M059J (cell line): Measurements from ENCODE around the gene SLC22A15. TPM values are rescaled to one million over a fixed set of nuclear protein-coding genes. Genes with fewer than 3 reads are reported as not detected.
"Not testable (repeated sequence)": the region's sequence is repeated elsewhere in the genome, so short reads cannot be mapped to it uniquely, and the experiment has no call there.

Source experiments
- DNase-seq: peaks from one replicate; pipeline ENCODE4 v3.0.0-alpha.2; 2012; ENCODE audit warnings: low read depth
- total RNA-seq: library from RNA; depleted of rRNA; stranded (reverse); fragments of >200 nt; shearing (Covaris generic); gene quantifications from 2 replicates; pipeline ENCODE4 v1.2.3, GENCODE V29; 2014; rRNA removed

The SLC22A15 gene
- total RNA-seq: 0.05 and 0.62 TPM in 2 replicates

- DNase-seq: peak; percentile 33
These were observed at the start of gene SLC22A15 for GRCh38 chr1:115976062-115976920. SLC22A15 (plus strand) TSS chr1:115976513; CDS start chr1:115976628, 115 bp downstream.

DNA sequence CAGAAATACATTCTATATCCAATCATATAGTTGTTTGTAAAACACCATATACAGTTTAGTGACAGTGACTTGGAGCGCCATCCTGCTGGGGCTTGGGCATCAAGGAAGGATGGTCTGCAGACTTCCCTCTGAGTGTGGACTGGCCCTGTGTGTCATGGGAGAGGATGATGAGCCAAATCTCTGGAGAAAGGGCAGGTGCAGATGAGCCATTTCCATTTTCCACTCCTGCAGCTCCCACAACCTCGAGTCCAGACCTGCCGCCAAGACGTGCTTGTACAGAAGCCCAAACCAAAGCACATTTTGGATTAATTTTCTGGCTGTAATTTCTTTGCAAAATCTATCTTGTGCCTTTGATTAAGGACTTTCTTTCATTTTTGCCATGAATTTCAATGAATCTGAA is 48.3 kb upstream of the SLC22A15 start:
- DNase-seq: no peak

DNA sequence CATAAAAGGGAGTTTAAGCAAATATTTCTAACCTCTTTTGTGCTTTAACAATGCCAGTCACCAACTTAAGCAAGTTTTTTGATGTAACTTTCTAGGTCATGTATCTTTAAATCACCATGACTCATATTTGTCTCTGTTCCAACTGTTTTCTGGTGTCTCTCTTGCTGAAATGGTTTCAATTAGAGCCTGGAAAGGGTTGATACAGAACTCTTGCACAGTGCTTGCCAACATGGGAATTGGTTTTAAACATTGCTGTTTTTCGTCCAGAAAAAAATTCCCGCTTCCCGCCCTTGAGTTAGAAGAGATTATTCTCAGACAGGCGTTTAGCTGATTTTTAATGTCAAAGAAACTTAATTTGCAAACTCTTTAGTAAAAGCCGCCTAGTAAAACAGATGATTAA is 46.4 kb upstream of the SLC22A15 start:
- peak; percentile 45 for DNase-seq

DNA sequence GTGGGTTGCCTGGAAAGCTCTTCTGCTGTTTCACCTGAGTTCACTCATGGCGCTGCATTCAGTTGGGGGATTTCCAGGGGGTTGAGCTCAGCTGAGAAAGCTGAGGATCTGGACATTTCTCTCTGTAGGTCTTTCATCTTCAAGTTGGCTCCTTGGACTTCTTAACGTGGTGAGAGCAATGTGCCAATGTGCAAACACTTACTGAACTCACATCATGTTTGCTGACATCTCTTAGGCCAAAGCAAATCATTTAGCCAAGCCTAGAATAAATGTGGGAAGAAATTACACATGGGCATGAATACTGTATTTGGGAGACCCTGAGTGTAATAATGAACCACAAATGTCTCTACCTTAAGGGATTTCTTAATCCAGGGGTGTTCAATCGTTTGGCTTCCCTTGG is 42.7 kb upstream of the SLC22A15 start:
- DNase-seq: no peak

DNA sequence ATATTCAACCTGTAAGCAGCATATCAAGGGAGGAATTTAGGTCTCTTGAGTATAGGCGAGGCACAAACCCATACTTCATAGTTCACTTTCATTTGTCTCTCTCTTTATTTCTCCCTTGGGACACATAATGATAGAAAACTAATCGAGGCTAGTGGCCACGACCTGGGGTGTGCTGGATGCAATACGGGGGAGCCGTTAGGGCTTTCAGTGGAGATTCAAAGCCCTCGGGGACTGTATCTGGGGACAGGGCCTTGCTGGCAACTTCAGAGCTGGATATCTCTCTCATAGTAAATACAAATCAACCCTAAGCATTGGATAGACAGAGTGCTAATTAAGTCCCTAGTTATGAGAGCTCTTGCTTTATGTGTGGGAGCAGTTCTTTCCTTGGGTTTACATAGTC is 36.9 kb upstream of the SLC22A15 start:
- no peak for DNase-seq

DNA sequence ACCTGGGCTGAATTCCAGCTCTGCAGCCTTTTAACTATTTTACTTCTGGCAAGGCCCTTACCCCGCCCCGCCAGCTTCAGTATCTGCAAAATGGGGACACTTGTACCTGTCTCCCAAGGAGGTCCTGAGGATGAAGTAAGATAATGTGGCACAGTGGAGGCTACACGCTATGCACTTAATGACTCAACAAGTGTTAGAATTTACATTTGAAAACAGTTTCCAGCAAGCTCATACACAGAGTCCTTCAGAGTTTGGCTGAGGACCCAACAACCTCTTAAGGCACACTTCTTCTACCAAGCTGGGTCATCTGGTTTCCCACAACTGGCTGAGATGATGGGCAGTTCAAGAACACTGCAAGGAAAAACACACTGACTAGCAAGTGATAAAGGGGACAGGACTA is 30.2 kb upstream of the SLC22A15 start:
- no peak for DNase-seq

DNA sequence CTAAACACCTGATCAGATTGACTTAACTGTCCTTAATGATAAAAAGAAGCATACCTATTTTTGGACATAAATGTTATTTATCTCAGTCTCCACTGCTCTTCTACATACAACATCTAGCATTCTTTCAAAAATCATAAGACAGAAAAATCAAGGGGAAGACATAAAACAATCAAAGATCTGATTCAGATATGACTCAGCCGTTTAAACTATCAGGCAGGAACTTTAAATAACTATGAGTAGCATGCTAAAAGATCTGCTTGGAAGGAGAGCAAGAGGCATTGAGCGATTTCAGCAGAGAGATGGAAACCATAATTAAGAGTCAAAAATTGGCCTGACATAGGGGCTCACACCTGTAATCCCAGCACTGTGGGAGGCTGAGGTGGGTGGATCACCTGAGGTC is 27.2 kb upstream of the SLC22A15 start:
- peak; percentile 7 for DNase-seq

DNA sequence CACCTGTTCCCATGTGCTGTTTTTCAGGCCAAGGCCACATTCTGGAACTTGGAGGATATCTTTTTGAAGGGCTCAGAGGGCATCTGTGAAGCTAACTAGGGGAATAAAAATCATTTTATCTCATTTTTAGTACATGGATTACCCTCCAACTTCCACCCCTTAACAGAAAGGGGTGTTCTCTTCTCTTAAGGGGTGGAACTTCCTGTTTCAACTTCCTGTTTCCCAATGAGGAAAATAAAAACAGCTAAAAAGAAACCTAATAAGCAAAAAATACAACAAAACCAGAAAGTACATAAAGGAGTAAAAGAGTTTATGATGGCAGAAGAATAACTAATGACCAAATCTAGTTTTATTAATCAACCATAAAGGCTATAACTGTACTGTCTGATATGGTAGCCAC is 24.8 kb upstream of the SLC22A15 start:
- DNase-seq: no peak

- DNase-seq: no peak
These were observed 23.8 kb upstream of the SLC22A15 start for GRCh38 chr1:115952547-115952946.

- no peak for DNase-seq
These were observed 23.1 kb upstream of the SLC22A15 start for GRCh38 chr1:115953180-115953579.

GRCh38 chr1:115954684-115955083 is 21.6 kb upstream of the SLC22A15 start:
- no peak for DNase-seq

GRCh38 chr1:115955228-115955627 is 21.1 kb upstream of the SLC22A15 start:
- DNase-seq: no peak

DNA sequence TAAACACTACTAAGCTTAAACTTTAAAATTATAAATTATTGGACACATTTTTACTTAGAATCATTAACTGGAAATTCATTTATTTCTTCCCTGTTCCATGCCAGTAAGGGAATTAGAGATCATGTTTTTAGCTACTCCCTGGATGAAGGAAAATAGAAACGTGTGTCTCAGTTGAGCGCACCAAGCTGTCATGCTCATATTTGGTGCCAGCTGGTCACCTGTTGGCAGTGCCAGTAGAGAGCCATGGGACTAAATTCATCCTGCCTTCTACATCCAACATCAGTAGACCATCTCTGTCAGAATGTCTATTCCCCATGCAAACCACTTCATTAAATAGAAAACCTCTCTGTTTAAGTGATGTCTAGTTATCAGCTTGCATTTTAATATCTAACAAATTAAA is 17.4 kb upstream of the SLC22A15 start:
- DNase-seq: no peak

GRCh38 chr1:115969509-115969908 is 6.8 kb upstream of the SLC22A15 start:
- no peak for DNase-seq

DNA sequence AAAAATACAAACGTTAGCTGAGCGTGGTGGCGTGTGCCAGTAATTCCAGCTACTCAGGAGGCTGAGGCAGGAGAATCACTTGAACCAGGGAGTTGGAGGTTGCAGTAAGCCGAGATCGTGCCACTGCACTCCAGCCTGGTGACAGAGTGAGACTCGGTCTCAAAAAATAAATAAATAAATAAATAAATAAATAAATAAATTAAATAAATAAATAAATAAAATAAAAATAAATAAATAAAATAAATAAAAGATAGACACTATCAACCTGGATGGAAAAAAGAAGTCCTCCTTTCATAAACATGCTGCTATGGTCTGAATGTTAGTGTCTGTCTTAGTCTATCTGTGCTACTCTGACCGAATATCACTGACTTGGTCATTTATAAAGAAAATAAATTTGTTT is 4.5 kb upstream of the SLC22A15 start:
- not testable (repeated sequence) for DNase-seq

GRCh38 chr1:115973154-115973553 is 3.2 kb upstream of the SLC22A15 start:
- DNase-seq: no peak

DNA sequence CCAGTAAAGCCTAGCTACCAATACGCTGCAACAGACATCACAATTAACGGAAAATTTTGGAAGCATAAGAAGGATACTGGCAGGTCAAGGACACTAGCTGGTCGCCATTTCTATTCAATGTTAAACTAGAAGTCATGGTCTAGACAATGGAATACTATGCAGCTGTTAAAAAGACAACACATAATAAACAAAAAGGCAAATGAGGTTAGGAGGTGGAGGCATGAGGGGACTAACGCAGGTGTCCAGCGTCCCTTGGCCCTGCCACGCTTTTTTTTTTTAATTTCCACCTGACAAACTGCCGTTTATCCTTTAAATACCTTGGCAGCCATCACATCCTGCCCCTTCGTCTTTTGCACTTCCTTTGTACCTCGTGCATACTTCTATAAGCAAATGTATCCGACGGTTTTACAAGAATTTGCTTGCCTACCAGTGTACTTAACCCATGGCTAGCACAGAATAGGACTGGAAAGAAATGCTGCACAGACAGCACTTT is 698 bp upstream of the SLC22A15 start:
- DNase-seq: no peak

DNA sequence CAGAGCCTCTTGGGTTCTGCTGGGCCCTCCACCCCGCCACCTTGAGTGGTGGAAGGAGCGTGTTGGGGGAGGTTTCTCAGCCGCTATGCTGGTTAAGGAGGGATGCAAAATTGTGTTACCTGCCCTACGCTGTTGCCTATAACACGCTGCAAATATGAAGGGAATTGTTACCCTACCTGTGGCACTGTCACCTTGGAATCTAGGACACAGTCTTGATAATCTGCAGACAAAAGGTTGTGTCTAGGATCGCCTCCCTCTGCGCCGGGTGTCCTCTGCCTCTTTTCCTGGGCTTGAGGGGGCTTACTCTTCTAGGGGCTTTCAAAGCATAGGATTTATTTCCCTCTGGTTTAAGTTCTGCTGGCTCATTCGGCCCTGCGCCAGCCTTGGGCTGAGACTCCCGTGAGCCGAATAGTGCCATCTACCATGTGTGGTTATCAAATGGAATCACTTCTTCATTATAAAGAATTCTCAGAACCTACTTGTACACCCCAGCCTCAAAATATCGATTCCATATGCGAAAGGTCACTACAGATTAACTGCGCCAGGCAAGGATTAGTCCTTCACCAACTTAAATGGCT is 697 bp downstream of the SLC22A15 start:
- no peak for DNase-seq

DNA sequence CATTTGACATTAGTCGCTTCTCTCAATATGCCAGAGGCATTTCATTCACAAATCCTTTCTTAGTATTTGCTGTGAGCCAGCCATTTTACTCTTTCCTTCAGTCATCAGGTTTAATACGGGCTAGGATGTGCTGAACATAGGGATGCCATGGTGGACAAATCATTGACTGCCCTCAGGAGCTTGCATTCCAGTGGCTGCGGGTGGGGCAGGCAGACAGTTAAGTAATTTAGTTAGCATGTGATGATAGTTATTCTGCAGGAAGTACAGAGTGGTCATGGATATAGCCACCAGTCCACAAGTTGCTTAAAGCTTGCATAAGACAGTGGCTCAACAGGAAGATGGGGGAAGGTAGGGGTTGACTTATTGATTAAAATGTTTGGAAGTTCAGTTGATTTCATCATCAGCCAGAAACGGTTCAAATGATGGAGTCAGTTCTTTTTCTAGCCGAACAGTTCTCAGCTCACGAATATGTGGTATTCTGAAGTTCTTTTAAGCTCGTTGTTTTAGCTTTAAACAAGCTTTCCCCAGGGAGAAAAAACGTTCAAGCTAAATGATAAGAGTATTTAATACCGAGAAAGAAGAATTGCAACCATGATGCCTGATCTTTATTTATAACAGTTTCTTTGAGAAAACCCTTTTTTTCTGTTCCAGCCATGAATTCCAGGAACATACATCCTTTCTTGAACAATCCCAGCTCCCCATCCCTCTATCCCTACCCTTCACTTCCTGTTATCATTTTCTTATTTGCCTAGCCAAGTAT is 1.4 kb downstream of the SLC22A15 start:
- peak; percentile 32 for DNase-seq

DNA sequence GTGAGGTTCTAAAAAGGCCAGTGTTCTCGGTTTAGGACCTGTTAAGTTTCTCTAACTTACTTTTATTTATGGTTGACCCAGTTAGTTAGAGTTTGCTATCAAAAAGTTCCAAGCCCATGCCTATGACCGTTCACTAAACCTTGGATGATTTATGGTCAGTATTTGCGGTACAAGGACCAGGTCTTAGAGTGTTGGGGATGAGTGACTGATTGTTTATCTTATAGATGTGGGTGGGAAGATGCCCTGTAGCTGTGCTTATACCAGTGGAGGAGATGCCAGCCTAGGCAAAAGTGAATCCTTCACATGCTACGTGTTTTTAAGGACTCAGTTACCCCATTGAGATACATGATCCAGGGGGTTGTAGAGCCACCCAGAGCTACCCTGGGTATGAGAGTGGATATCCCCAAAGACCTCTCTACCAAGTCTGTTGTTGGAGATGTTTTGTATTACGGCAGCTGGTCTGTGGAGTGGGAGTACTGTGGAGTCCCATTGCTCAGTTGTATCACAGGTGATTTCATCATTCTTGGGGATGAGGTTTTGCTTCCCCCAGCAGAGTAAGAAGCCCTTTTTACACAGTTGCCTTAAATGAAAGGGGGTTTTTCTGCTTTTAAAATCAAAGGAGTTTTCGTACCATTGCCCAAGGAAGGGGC is 2.1 kb downstream of the SLC22A15 start:
- no peak for DNase-seq

GRCh38 chr1:115980156-115980555 is 3.8 kb downstream of the SLC22A15 start:
- DNase-seq: no peak
